H9 (cell line): Measurements from ENCODE around the gene PLG. TPM values are rescaled to one million over a fixed set of nuclear protein-coding genes. Genes with fewer than 3 reads are reported as not detected.

Experiments used
- DNase-seq: peaks from one replicate; pipeline ENCODE4 v3.0.0-alpha.2; 2017
- H2AFZ ChIP-seq: one replicate; pipeline ENCODE4 v1.6.1; 2013; ENCODE audit warnings: mild to moderate bottlenecking, low read length, control low read depth, moderate library complexity
- H2AK5ac ChIP-seq: 2 replicates; pipeline ENCODE4 v1.6.1; 2013; ENCODE audit warnings: low read length, control low read depth, mixed read lengths; ENCODE audit not compliant: insufficient read length
- H2BK120ac ChIP-seq: one replicate; pipeline ENCODE4 v1.6.1; 2013; ENCODE audit warnings: low read depth, mild to moderate bottlenecking, low read length, control low read depth, inconsistent platforms; ENCODE audit not compliant: poor library complexity, severe bottlenecking
- H2BK12ac ChIP-seq: 2 replicates; pipeline ENCODE4 v1.6.1; 2013; ENCODE audit warnings: low read length, control low read depth, mixed read lengths, low read depth; ENCODE audit not compliant: insufficient read length
- H2BK15ac ChIP-seq: 2 replicates; pipeline ENCODE4 v1.6.1; 2013; ENCODE audit warnings: low read depth, low read length, control low read depth
- H2BK20ac ChIP-seq: one replicate; pipeline ENCODE4 v1.6.1; 2013; ENCODE audit warnings: low read depth, mild to moderate bottlenecking, low read length, control low read depth, inconsistent platforms; ENCODE audit not compliant: poor library complexity, severe bottlenecking
- H2BK5ac ChIP-seq: 2 replicates; pipeline ENCODE4 v1.6.1; 2013; ENCODE audit warnings: low read length, control low read depth, mixed read lengths; ENCODE audit not compliant: insufficient read length
- H3K14ac ChIP-seq: 2 replicates; pipeline ENCODE4 v1.6.1; 2013; ENCODE audit warnings: low read length, control low read depth; ENCODE audit not compliant: insufficient read depth
- H3K18ac ChIP-seq: 2 replicates; pipeline ENCODE4 v1.6.1; 2013; ENCODE audit warnings: low read depth, mild to moderate bottlenecking, mixed read lengths, low read length, control low read depth; ENCODE audit not compliant: insufficient read length
- H3K23ac ChIP-seq: 2 replicates; pipeline ENCODE4 v1.6.1; 2013; ENCODE audit warnings: low read length, control low read depth, mixed read lengths, low read depth; ENCODE audit not compliant: insufficient read length
- H3K23me2 ChIP-seq: 2 replicates; pipeline ENCODE4 v1.6.1; 2013; ENCODE audit warnings: low read depth, mild to moderate bottlenecking, mixed read lengths, low read length, control low read depth; ENCODE audit not compliant: insufficient read length, poor library complexity, severe bottlenecking
- H3K27ac ChIP-seq: 2 replicates; pipeline ENCODE4 v1.5.1; 2013; ENCODE audit warnings: low read length, control low read depth, mixed read lengths, low read depth; ENCODE audit not compliant: insufficient read length
- H3K27me3 ChIP-seq: 2 replicates; pipeline ENCODE4 v1.6.1; 2013; ENCODE audit warnings: low read length, control low read depth, inconsistent platforms; ENCODE audit not compliant: insufficient read depth
- H3K4ac ChIP-seq: 2 replicates; pipeline ENCODE4 v1.6.1; 2013; ENCODE audit warnings: low read depth, mild to moderate bottlenecking, control low read depth, inconsistent platforms, low read length, moderate library complexity
- H3K4me1 ChIP-seq: 2 replicates; pipeline ENCODE4 v1.6.1; 2013; ENCODE audit warnings: low read length, control low read depth, inconsistent platforms; ENCODE audit not compliant: insufficient read depth
- H3K4me2 ChIP-seq: 2 replicates; pipeline ENCODE4 v1.6.1; 2013; ENCODE audit warnings: low read length, control low read depth, mixed read lengths; ENCODE audit not compliant: insufficient read length, insufficient read depth
- H3K56ac ChIP-seq: 2 replicates; pipeline ENCODE4 v1.6.1; 2013; ENCODE audit warnings: low read depth, mild to moderate bottlenecking, mixed read lengths, low read length, control low read depth; ENCODE audit not compliant: insufficient read length
- H3K79me1 ChIP-seq: 2 replicates; pipeline ENCODE4 v1.6.1; 2013; ENCODE audit warnings: low read depth, mild to moderate bottlenecking, moderate library complexity, low read length, control low read depth, inconsistent platforms; ENCODE audit not compliant: insufficient read depth, poor library complexity, severe bottlenecking
- H3K79me2 ChIP-seq: 2 replicates; pipeline ENCODE4 v1.6.1; 2013; ENCODE audit warnings: low read length, control low read depth, inconsistent platforms; ENCODE audit not compliant: insufficient read depth
- H3K9ac ChIP-seq: 2 replicates; pipeline ENCODE4 v1.6.1; 2013; ENCODE audit warnings: low read length, control low read depth, mixed read lengths; ENCODE audit not compliant: insufficient read length; ENCODE audit errors: extremely low read depth
- H3K9me3 ChIP-seq: one replicate; pipeline ENCODE4 v1.6.1; 2013; ENCODE audit warnings: low read depth, low read length, inconsistent platforms; ENCODE audit not compliant: control insufficient read depth
- H3T11ph ChIP-seq: one replicate; pipeline ENCODE4 v1.6.1; 2013; ENCODE audit warnings: mild to moderate bottlenecking, low read length, control low read depth, inconsistent platforms
- H4K20me1 ChIP-seq: one replicate; pipeline ENCODE4 v1.6.1; 2013; ENCODE audit not compliant: control insufficient read depth, insufficient read length, insufficient read depth
- H4K5ac ChIP-seq: 2 replicates; pipeline ENCODE4 v1.6.1; 2013; ENCODE audit warnings: low read depth, mild to moderate bottlenecking, mixed read lengths, low read length, control low read depth; ENCODE audit not compliant: insufficient read length
- H4K8ac ChIP-seq: replicated peaks from 2 replicates; pipeline ENCODE4 v1.6.1; 2013; ENCODE audit warnings: low read length, control low read depth, mixed read lengths, low read depth; ENCODE audit not compliant: insufficient read length
- H4K91ac ChIP-seq: 2 replicates; pipeline ENCODE4 v1.6.1; 2013; ENCODE audit warnings: low read depth, mild to moderate bottlenecking, moderate library complexity, mixed read lengths, low read length, control low read depth; ENCODE audit not compliant: insufficient read length
- H3K27ac Mint-ChIP-seq, 3 experiments: 2 replicates in 2 of 3; 3 replicates in 1 of 3; pipeline ENCODE4 v1.8.0; 2020 to 2021; ENCODE audit warnings: mixed read lengths in 3 of 3, mild to moderate bottlenecking in 1 of 3, moderate library complexity in 1 of 3
- H3K27me3 Mint-ChIP-seq: 2 replicates; pipeline ENCODE4 v1.8.0; 2021; ENCODE audit warnings: low read depth, mild to moderate bottlenecking, moderate library complexity, mixed read lengths
- H3K36me3 Mint-ChIP-seq, 3 experiments: 2 replicates in 2 of 3; 3 replicates in 1 of 3; pipeline ENCODE4 v1.8.0; 2020 to 2021; ENCODE audit warnings: low read depth in 3 of 3, mixed read lengths in 3 of 3; ENCODE audit not compliant: insufficient read depth in 1 of 3
- H3K4me1 Mint-ChIP-seq, 2 experiments: 2 replicates each; pipeline ENCODE4 v1.8.0; 2020; ENCODE audit warnings: mixed read lengths in 2 of 2
- H3K4me3 Mint-ChIP-seq, 2 experiments: 2 replicates in 1 of 2; 3 replicates in 1 of 2; pipeline ENCODE4 v1.8.0; 2020 to 2021; ENCODE audit warnings: mild to moderate bottlenecking in 2 of 2, mixed read lengths in 2 of 2, moderate library complexity in 1 of 2
- H3K9me3 Mint-ChIP-seq, 2 experiments: 2 replicates in 1 of 2; 3 replicates in 1 of 2; pipeline ENCODE4 v1.8.0; 2020; ENCODE audit warnings: mild to moderate bottlenecking in 2 of 2, mixed read lengths in 2 of 2, moderate library complexity in 1 of 2
- CTCF ChIP-seq: fragments of 200-600 bp; sonication (generic); conservative IDR thresholded peaks from 3 replicates; pipeline ENCODE4 v1.8.0; 2021; ENCODE audit warnings: antibody characterized with exemption, mild to moderate bottlenecking
- WGBS: extraction: QIAGEN DNeasy Blood & Tissue Kit; methylation state at CpG from one replicate; pipeline ENCODE4 v1.1.7; 2013; ENCODE audit warnings: missing lambda C conversion rate, low lambda C conversion rate, mixed read lengths; ENCODE audit not compliant: insufficient read length; ENCODE audit errors: extremely low coverage; 5-methylcytosine and 5-hydroxymethylcytosine counted together
- total RNA-seq: library from RNA; stranded (reverse); gene quantifications from 2 replicates; pipeline ENCODE4 v1.2.1, GENCODE V29; 2021

The PLG gene
- total RNA-seq, 1 experiment from 2014 or later: not detected

GRCh38 chr6:160765412-160765811 lies 63.4 kb downstream of the PLG start:
- no peak overlapping the region for H3T11ph ChIP-seq
- H3K9me3 ChIP-seq: no peaks in the 10 kb centered on the region
- H2BK12ac ChIP-seq: no peak overlapping the region
- peak; percentile 44 for TF ChIP-seq CTCF
- H3K79me1 ChIP-seq: no peaks in the 10 kb centered on the region
- H2BK20ac ChIP-seq: no peak overlapping the region
- no peak overlapping the region for H3K4ac ChIP-seq
- H3K27me3 ChIP-seq: no peaks in the 10 kb centered on the region; the same call in 1 of the 2 replicates
- H2BK5ac ChIP-seq: no peak overlapping the region
- H3K14ac ChIP-seq: no peak overlapping the region
- no peak overlapping the region for H3K27ac ChIP-seq
- Mint-ChIP-seq H3K4me3 (no peak overlapping the region), H3K27ac (no peak overlapping the region), H3K36me3 (peaks cover 0 to 10% (median 4%) of the 10 kb centered on the region in 3 experiments; a peak in 4 of 7 replicates), H3K9me3 (peaks cover 12% of the 10 kb centered on the region in 2 experiments), H3K27me3 (peaks cover 23% of the 10 kb centered on the region), H3K4me1 (peaks cover 10 to 21% of the 10 kb centered on the region in 2 experiments)
- H2BK120ac ChIP-seq: no peak overlapping the region
- H4K20me1 ChIP-seq: no peaks in the 10 kb centered on the region
- H2AFZ ChIP-seq: no peak overlapping the region
- H2BK15ac ChIP-seq: no peak overlapping the region
- H3K23me2 ChIP-seq: no peaks in the 10 kb centered on the region
- no CpG with 5 or more reads among the region's 8 CpGs for WGBS
- H3K9ac ChIP-seq: no peak overlapping the region
- H3K79me2 ChIP-seq: no peaks in the 10 kb centered on the region
- H4K5ac ChIP-seq: no peak overlapping the region
- no peak overlapping the region for H3K18ac ChIP-seq
- DNase-seq: peak; percentile 41
- H3K4me2 ChIP-seq: no peak overlapping the region
- H3K56ac ChIP-seq: no peak overlapping the region
- H2AK5ac ChIP-seq: no peak overlapping the region
- H4K8ac ChIP-seq: no peak overlapping the region
- H4K91ac ChIP-seq: no peak overlapping the region
- H3K23ac ChIP-seq: no peak overlapping the region
- no peaks in the 10 kb centered on the region for H3K4me1 ChIP-seq
